WTC11 (cell line): ENCODE results near the gene EMC8.

Source experiments
- NR3C1 ChIP-seq: sonication (generic); formaldehyde crosslinking; conservative IDR thresholded peaks from 2 replicates; pipeline ENCODE4 v1.8.1; 2023; ENCODE audit warnings: low read depth, mild to moderate bottlenecking, missing genetic modification reagents
- TF ChIP-seq, protein P1 (sequence below): fragments of 200-600 bp; IDR thresholded peaks from 2 replicates; pipeline ENCODE4 v1.8.0; 2022; ENCODE audit warnings: antibody characterized with exemption

- no peak for TF ChIP-seq NR3C1 (CRISPR knock-in tag)
- TF ChIP-seq, protein P1, sequence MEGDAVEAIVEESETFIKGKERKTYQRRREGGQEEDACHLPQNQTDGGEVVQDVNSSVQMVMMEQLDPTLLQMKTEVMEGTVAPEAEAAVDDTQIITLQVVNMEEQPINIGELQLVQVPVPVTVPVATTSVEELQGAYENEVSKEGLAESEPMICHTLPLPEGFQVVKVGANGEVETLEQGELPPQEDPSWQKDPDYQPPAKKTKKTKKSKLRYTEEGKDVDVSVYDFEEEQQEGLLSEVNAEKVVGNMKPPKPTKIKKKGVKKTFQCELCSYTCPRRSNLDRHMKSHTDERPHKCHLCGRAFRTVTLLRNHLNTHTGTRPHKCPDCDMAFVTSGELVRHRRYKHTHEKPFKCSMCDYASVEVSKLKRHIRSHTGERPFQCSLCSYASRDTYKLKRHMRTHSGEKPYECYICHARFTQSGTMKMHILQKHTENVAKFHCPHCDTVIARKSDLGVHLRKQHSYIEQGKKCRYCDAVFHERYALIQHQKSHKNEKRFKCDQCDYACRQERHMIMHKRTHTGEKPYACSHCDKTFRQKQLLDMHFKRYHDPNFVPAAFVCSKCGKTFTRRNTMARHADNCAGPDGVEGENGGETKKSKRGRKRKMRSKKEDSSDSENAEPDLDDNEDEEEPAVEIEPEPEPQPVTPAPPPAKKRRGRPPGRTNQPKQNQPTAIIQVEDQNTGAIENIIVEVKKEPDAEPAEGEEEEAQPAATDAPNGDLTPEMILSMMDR = no peak
Observed at GRCh38 chr16:85810742-85811115, 11.4 kb upstream of the EMC8 start.
